Stimulated activated memory B cell treated with anti-CD40 and anti-IgM and Interleukin-4, amounts not matched to agents 10 μg/mL and 1 μg/mL and 100 μg/mL, for 72 hours (primary cell): ENCODE measurements around the gene TMEM63A.
A peak's percentile ranks its signal among the peaks of the same experiment; 100 is the strongest.
"Not testable (repeated sequence)": the region's sequence is repeated elsewhere in the genome, so short reads cannot be mapped to it uniquely, and the experiment has no call there.

Source experiments
- ATAC-seq: fragments of 150-1000 bp; cut with Tn5 transposase; 2 replicates; pipeline ENCODE4 v1.10.0; 2021
- H3K27ac Mint-ChIP-seq: one replicate; pipeline ENCODE4 v1.8.0; 2022; ENCODE audit warnings: mild to moderate bottlenecking, mixed read lengths
- H3K27me3 Mint-ChIP-seq: one replicate; pipeline ENCODE4 v1.8.0; 2022; ENCODE audit warnings: mixed read lengths
- H3K36me3 Mint-ChIP-seq: one replicate; pipeline ENCODE4 v1.8.0; 2022; ENCODE audit warnings: mixed read lengths
- H3K4me1 Mint-ChIP-seq: one replicate; pipeline ENCODE4 v1.8.0; 2022; ENCODE audit warnings: mixed read lengths
- H3K4me3 Mint-ChIP-seq: one replicate; pipeline ENCODE4 v1.8.0; 2022; ENCODE audit warnings: mild to moderate bottlenecking, moderate library complexity, mixed read lengths
- H3K9me3 Mint-ChIP-seq: one replicate; pipeline ENCODE4 v1.8.0; 2022; ENCODE audit warnings: mixed read lengths

The TMEM63A gene

GRCh38 chr1:225817611-225818061, 64.5 kb downstream of the TMEM63A start:
- Mint-ChIP-seq H3K36me3 (no peaks in the 10 kb centered on the region), H3K9me3 (peaks cover 3% of the 10 kb centered on the region), H3K27me3 (no peaks in the 10 kb centered on the region), H3K4me1 (no peaks in the 10 kb centered on the region), H3K4me3 (no peak overlapping the region), H3K27ac (no peak overlapping the region)
- no peak for ATAC-seq

DNA sequence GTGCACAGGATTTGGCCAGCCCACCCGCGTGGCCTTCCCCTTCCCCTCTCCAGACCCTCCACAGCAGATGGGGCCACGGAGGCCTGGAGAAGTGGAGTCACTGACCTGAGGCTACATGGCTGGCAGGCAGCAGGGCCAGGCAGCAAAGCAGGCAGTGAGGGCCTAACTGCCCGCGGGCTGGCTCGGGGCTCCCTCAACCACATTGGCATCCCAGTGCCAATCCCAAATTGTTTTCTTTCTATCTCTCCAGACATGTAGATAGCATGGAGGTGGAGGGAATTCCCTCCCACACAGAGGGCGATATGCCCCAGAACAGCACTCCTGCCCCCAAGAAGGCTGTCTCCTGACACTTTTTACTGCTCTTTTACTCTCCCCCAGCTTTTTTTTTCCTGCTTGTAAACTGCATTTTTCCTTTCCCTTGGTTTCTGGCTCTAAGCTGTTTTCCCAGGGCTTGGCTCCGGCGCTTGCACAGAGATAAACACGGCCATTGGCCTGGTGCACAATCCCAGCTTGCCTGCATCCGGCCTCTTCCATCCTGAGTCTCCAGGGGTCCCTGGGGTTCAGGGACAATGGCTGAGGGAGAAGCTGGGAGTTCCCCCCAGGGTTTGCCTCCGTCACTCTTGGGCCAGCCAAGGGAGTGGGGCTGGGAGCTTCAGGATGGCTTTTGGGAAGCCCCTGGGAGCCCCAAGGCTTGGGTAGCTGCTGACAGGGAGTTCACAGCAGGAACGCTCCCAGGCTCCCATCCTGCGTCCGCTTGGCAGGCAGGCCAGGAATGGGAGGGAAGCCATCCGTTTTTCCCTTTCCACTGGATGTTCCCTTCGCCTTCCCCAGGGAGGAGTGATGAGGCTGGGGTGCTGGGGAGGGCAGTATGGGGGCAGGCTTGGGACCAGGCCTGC, 65.3 kb downstream of the TMEM63A start:
- Mint-ChIP-seq H3K4me1 (no peaks in the 10 kb centered on the region), H3K36me3 (no peaks in the 10 kb centered on the region), H3K27me3 (no peaks in the 10 kb centered on the region), H3K4me3 (no peak overlapping the region), H3K9me3 (peaks cover 3% of the 10 kb centered on the region), H3K27ac (no peak overlapping the region)
- ATAC-seq = no peak

DNA sequence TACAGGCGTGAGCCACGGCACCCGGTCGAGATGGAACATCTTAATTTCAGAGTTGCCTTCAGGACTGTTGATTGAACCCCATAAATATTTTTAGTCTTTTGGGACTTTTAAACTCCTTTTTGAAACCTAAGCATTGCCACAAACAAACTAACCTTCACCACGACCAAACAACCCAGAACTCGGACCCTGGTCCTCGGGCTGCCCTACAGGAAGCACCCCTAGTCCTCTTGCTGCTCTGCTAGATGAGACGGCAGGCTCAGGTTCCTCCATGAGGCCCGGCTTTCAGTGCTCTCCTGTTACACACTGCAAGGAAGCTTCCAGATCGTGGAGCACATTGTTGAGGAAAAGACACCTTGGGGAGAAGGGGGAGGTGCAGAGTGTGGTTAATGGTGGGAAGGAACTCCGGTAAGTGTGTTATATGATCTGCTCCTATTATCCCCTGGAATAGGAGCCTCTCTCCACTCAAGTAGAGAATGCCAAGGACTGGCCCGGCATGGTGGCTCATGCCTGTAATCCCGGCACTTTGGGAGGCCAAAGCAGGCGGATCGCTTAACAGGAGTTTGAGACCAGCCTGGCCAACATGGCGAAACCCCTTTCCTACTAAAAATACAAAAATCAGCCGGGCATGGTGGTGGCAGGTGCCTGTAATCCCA, 66.5 kb downstream of the TMEM63A start:
- H3K36me3 Mint-ChIP-seq = no peaks in the 10 kb centered on the region
- no peaks in the 10 kb centered on the region for H3K27me3 Mint-ChIP-seq
- H3K4me3 Mint-ChIP-seq = no peak overlapping the region
- peaks cover 3% of the 10 kb centered on the region for H3K4me1 Mint-ChIP-seq
- H3K27ac Mint-ChIP-seq = no peak overlapping the region
- peaks cover 3% of the 10 kb centered on the region for H3K9me3 Mint-ChIP-seq
- ATAC-seq = no peak

DNA sequence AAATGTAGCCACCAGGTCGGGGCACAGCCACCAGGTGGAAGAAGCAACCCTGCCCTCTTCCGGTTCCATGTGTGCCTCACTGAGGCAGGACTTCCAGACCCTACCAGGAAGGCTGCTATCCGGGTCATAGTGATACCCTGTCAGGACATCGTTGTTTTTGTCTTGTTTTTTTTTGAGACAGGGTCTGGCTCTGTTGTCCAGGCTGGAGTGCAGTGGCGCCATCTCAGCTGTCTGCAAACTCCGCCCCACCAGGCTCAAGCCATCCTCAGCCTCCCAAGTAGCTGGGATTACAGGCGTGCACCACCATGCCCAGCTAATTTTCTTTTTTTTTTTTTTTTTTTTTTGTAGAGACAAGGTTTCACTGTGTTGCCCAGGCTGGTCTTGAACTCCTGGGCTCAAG, 67.1 kb downstream of the TMEM63A start:
- H3K36me3 Mint-ChIP-seq, H3K27me3 Mint-ChIP-seq, H3K9me3 Mint-ChIP-seq, H3K4me1 Mint-ChIP-seq, ATAC-seq, H3K4me3 Mint-ChIP-seq, H3K27ac Mint-ChIP-seq: not testable (repeated sequence)

GRCh38 chr1:225814381-225814780, 67.8 kb downstream of the TMEM63A start:
- no peaks in the 10 kb centered on the region for H3K9me3 Mint-ChIP-seq
- no peaks in the 10 kb centered on the region for H3K27me3 Mint-ChIP-seq
- no peak overlapping the region for H3K4me3 Mint-ChIP-seq
- ATAC-seq = no peak
- peaks cover 13% of the 10 kb centered on the region for H3K4me1 Mint-ChIP-seq
- no peaks in the 10 kb centered on the region for H3K36me3 Mint-ChIP-seq
- H3K27ac Mint-ChIP-seq = no peak overlapping the region

DNA sequence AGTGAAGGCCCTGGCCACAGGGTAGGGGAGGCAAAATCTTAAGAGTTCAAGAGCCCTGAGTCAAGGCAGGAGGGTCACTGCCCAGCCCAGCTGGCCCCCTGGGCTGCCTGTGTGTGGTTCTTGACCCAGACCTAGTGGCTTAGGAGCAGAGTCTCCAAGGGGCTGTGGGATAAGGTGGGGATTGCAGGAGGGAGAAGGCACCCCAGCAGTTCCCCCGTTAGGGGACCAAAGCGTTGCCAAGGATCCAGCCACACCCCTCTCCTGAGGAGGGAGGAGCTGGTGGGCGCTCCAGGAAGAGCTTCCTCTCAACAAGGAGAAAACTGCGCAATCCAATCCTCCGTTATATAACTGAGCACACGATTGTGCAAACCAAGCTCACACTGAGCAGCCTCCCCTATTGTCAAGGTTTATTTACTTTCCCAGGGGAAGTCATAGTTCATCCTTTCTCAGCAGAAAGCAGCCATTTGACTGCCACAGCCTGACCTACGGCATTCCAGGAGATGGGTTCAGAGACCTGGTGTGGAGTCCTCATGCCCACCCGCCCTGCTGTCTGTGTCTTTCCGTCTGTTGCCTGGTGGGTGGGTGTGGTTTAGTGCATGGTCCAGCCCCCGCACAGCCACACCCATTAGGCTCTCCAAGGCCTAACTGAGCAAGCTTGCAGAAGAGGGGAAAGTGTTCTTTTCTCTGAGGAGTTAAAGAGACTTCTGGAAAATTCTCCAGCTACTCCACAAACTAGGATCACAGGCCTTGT, 68.8 kb downstream of the TMEM63A start:
- ATAC-seq = no peak
- H3K4me3 Mint-ChIP-seq = no peak overlapping the region

DNA sequence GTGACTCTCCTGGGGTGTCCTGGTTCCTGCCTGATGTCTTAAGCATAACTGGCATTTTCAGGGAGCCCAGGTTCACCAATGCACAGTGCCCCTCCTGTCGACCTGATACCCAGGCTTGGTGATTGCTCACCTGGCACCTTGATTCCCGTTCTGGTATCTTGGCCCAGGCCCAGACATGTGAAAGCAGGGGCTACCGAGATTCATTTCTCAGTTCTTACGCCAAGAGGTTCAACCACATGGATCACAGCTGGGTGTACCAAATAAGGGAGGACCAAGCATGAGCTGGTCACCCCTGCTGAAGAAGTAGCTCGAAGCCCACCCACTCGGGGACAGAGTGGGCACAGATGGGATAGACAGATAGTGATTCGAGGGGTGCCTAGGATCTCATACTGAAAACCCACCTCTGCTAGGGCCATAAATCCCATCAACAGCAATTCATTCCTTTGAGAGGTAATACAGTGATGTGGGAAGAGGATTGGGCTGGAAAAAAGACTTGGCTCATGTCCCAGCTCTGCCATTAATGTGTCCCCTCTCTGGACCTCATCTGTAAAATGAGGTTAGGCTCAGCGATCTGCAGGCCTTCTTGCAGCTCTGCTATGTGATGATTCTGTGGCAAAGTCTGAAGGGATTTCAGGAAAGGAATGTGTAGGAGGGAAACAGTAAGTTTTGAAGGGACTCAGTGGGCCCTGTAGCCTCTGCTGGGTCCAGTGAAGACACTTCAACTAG, 69.5 kb downstream of the TMEM63A start:
- no peak for ATAC-seq
- no peak overlapping the region for H3K4me3 Mint-ChIP-seq
- peaks cover 11% of the 10 kb centered on the region for H3K27me3 Mint-ChIP-seq
- H3K27ac Mint-ChIP-seq = no peak overlapping the region
- H3K36me3 Mint-ChIP-seq = no peaks in the 10 kb centered on the region
- H3K9me3 Mint-ChIP-seq = no peaks in the 10 kb centered on the region
- H3K4me1 Mint-ChIP-seq = peaks cover 15% of the 10 kb centered on the region

More for the DNA sequence above, 68.8 kb downstream of the TMEM63A start:
- no peaks in the 10 kb centered on the region for H3K36me3 Mint-ChIP-seq
- no peaks in the 10 kb centered on the region for H3K9me3 Mint-ChIP-seq
- H3K4me1 Mint-ChIP-seq = peaks cover 15% of the 10 kb centered on the region
- H3K27ac Mint-ChIP-seq = no peak overlapping the region
- peaks cover 9% of the 10 kb centered on the region for H3K27me3 Mint-ChIP-seq

DNA sequence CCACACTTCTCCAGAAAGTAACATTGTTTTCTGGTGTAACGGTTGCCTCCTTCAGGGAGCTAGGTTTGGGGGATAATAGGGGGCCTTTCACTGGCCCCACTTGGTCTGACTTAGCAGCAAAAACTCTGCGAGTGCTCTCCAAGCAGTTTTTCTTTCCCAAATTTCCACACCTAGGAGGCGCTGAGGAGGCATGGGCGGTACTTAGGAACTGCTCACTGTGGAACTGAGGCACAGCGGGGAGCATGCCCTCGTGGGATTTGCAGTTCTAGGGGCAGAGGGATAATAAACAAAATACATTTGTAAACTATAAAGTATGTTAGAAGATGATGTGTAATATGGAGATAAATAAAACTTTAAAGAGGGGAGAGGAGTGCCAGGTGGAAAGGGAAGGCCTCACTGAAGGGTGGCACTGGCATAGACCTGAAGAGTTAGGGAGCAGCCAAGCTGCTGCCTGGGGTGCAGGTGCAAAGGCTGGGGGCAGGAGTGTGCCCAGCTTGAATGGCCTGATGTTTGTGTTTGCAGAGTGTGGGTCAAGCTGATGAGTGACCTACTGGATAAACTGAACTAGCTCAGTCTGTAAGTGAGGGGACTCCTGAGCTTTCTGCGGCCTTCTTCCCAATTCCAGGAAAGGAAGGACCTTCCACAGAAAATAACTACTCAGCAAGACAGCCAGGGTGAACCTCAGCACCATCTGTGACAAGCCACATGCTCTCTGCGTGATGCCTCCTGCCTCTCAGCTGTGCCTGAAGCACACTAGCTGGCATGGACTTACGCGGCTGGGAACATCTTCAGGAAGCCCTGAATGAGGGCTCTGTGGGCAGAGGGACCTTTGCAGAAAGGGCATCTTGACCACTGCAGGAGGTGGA, 70.3 kb downstream of the TMEM63A start:
- no peak overlapping the region for H3K4me3 Mint-ChIP-seq
- H3K36me3 Mint-ChIP-seq = no peaks in the 10 kb centered on the region
- no peak for ATAC-seq
- H3K27ac Mint-ChIP-seq = no peak overlapping the region
- H3K4me1 Mint-ChIP-seq = peaks cover 15% of the 10 kb centered on the region
- H3K27me3 Mint-ChIP-seq = peaks cover 11% of the 10 kb centered on the region
- no peaks in the 10 kb centered on the region for H3K9me3 Mint-ChIP-seq

DNA sequence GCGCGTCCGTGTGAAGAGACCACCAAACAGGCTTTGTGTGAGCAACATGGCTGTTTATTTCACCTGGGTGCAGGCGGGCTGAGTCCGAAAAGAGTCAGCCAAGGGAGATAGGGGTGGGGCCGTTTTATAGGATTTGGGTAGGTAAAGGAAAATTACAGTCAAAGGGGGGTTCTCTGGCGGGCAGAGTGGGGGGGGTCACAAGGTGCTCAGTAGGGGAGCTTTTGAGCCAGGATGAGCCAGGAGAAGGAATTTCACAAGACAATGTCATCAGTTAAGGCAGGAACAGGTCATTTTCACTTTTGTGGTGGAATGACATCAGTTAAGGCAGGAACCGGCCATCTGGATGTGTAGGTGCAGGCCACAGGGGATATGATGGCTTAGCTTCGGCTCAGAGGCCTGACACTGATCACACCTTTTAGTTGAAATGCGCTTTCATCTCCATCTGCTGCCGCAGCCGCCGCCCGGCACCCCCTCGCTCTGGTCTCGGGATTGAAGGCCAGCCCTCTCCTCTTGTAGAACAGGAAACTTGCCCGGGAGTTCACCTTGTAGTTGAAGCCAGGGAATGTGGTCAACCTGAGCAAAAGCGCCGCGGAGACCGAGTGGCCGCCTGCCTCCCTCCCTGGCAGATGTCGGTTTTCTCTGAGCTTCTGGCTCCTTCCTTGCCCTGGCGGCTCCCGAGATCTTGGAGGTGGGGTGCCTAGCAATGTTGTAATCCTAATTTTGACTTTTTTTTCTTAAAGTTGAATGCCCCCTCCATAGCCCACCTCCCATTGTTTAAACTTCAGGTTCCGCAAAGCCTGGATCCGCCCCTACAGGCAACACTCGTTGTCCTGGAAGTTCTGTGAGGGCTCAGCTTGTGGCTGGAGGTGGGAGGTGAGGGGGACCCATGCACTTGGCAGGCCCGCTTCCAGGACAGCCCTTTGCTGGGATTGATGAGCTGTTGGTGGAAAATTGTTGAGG, 71.3 kb downstream of the TMEM63A start:
- H3K36me3 Mint-ChIP-seq, H3K9me3 Mint-ChIP-seq, ATAC-seq: not testable (repeated sequence)
- H3K27ac Mint-ChIP-seq = peak overlapping the region; percentile 64
- H3K4me3 Mint-ChIP-seq = peak overlapping the region; percentile 70
- H3K27me3 Mint-ChIP-seq = peaks cover 11% of the 10 kb centered on the region
- peaks cover 15% of the 10 kb centered on the region for H3K4me1 Mint-ChIP-seq

- ATAC-seq = peak; percentile 88
- peak within 1 kb of the TSS; percentile 64 for H3K27ac Mint-ChIP-seq
Measured at GRCh38 chr1:225809842-225810578, 72.2 kb downstream of the TMEM63A start, which contains the start of gene EPHX1. Gene EPHX1 (plus strand): TSS chr1:225810124. CDS start chr1:225828730, 18,606 bp downstream.

DNA sequence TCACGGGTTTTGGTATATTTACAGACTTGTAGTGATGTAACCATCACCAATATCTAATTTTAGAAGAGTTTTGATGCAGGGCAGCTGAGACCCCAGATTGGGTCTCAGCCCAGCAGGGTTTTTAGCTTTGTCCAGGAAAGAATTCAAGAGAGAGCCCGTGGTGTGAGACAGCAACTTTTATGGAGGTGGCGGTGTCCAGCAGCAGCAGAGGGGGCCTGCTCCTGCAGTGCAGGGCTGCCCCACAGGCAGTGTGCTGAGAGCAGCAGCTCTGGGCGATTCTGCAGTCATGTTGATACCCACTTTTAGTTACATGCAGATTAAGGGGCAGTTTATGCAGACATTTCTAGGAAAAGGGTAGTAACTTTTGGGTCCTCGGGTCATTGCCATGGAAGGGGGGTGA, 74.0 kb downstream of the TMEM63A start:
- Mint-ChIP-seq H3K36me3 (no peaks in the 10 kb centered on the region), H3K4me3 (no peak overlapping the region), H3K9me3 (no peaks in the 10 kb centered on the region), H3K27me3 (peaks cover 11% of the 10 kb centered on the region), H3K27ac (no peak overlapping the region), H3K4me1 (peaks cover 15% of the 10 kb centered on the region)
- no peak for ATAC-seq

More at GRCh38 chr1:225809842-225810578, 72.2 kb downstream of the TMEM63A start, which contains the start of gene EPHX1:
- Mint-ChIP-seq H3K4me3 (peak within 1 kb of the TSS; percentile 87), H3K9me3 (no peaks in the 10 kb centered on the region), H3K27me3 (peaks cover 11% of the 10 kb centered on the region), H3K36me3 (no peaks in the 10 kb centered on the region), H3K4me1 (peaks cover 15% of the 10 kb centered on the region)

DNA sequence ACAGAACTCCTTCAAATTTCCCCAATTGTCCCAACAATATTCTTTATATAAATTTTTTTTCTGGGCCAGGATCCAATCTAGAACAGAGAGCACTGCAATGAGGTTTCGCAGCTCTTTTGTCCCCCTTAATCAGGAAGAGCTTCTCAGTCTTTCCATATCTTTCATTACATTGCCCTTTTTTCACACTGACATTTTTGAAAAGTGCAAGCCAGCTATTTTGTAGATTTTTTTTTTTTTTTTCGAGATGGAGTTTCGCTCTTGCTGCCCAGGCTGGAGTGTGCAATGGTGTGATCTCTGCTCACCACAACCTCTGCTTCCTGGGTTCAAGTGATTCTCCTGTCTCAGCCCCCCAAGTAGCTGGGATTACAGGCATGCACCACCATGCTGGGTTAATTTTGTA, 75.4 kb downstream of the TMEM63A start:
- H3K27me3 Mint-ChIP-seq = peaks cover 11% of the 10 kb centered on the region
- not testable (repeated sequence) for H3K36me3 Mint-ChIP-seq, H3K27ac Mint-ChIP-seq

More for the DNA sequence above, 75.4 kb downstream of the TMEM63A start:
- ATAC-seq, H3K4me3 Mint-ChIP-seq, H3K9me3 Mint-ChIP-seq: not testable (repeated sequence)
- H3K4me1 Mint-ChIP-seq = peaks cover 15% of the 10 kb centered on the region
